Activated T-cell treated with anti-CD3 and anti-CD28 coated beads, Interleukin-2, amount 50 U/mL, for 1 hour (primary cell): Measurements from ENCODE around the gene BRAF.
A peak's percentile ranks its signal among the peaks of the same experiment; 100 is the strongest.
"Not testable (repeated sequence)": the region's sequence is repeated elsewhere in the genome, so short reads cannot be mapped to it uniquely, and the experiment has no call there.

Experiments used
- DNase-seq: peaks from one replicate; pipeline ENCODE4 v3.0.0-alpha.2; 2020

BRAF gene

GRCh38 chr7:140876519-140877248 is 48.0 kb downstream of the BRAF start:
- no peak for DNase-seq

- DNase-seq: no peak
These were observed 51.3 kb downstream of the BRAF start for GRCh38 chr7:140873434-140873833.

DNA sequence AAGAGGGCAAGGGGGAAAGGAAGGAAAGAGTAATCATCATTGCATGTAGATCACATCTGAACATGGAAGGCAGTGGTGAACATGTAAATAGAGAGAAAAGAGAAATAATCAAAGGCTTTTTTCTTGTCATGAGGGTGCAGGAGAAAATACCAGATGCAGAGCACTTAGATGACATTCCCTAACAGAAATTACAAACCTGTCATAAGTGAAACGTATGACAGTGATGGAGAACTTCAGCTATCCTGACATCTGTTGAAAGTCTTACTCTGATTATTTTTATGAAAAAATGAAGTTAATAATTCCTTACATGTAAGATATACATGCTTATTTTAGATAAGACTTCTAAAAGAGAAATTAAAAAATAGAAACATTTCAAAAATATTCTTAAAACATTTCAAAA is 54.7 kb downstream of the BRAF start:
- DNase-seq: no peak

- DNase-seq: no peak
These were observed 55.3 kb downstream of the BRAF start for GRCh38 chr7:140869430-140869829.

DNA sequence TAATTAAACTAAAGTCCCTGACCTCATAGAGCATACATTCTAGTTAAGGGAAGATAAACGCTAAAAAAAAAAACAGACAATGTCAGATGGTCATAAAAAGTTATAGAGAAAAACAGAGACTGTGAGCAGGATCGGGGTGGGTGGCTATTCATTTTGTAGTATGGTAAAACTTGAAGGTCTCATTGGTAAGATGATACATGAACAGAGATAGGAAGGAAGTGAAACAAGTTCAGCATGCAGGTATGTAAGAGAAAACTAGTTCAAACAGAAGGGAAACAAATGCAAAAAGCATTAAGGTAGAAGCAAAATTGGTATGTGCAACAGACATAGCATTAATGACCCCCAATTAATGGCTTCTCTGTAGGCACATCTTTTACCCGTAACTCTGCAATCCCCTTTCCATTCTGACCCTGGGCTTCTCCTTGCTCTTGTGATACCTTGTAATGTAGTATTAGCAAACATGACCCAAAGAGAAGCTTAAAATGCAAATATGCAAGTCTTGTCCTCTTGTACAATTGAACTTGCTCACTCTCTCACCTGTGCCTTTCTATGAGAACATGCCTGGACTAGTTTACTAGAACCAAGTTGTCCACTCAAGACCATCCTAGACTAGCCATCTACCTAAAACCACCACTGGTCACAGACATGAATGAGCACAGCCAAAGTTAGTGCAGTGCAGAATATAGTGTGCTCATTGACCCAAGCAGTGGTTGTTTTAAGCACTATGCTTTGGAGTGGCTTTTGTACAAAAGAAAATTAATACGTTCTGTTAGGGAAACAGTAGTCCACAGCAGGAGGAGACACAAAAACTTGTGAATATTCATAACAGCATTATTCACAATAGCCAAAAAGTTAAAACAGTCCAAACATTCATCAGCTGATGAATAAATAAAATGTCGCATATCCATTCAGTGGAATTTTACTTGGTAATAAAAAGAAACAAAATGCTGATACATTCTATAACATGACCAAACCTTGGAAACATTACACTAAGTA is 57.0 kb downstream of the BRAF start:
- no peak for DNase-seq

GRCh38 chr7:140866926-140867325 is 57.8 kb downstream of the BRAF start:
- DNase-seq: no peak

- no peak for DNase-seq
These were observed 60.0 kb downstream of the BRAF start for GRCh38 chr7:140864732-140865131.

DNA sequence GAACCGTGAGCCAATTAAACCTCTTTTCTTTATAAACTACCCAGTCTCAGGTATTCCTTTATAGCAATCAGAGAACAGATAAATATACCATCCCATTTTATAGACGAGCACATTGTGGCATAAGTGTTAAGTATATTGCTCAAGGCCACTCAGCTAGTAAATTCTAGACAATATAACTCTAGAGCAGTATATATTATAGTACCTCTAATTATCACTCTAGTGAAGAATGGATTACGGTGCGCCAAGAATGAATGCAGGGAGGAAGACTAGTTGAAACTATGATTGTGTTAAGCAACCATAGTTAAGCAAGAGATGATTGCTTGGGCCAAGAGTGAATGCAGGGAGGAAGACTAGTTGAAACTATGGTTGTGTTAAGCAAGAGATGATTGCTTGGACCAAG is 60.9 kb downstream of the BRAF start:
- DNase-seq: no peak

GRCh38 chr7:140863184-140863583 is 61.5 kb downstream of the BRAF start:
- DNase-seq: no peak

- DNase-seq: no peak
These were observed 67.7 kb downstream of the BRAF start for GRCh38 chr7:140857048-140857447.

- no peak for DNase-seq
These were observed 83.5 kb downstream of the BRAF start for GRCh38 chr7:140841166-140841715.

- DNase-seq: no peak
These were observed 93.0 kb downstream of the BRAF start for GRCh38 chr7:140831724-140832123.

DNA sequence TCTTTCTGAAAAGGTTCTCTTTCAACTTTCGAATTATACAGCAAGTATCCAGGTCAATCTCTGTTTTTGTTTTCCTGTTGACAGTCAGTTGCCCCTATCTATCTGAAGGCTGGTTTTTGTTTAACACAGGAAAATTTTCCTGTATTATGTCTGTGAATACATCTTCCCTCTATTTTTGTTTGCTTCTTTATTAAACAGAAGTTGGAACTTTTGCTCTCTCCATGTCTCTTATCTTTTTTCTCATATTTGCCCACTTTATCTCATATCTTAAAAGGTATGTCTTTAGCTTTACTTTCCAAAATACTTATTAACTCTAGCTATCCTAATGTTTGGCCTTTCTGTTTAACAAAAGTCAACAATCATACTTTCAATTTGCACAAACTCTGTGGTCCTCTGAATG is 95.0 kb downstream of the BRAF start:
- no peak for DNase-seq

GRCh38 chr7:140828741-140829140 is 96.0 kb downstream of the BRAF start:
- DNase-seq: no peak

- DNase-seq: not testable (repeated sequence)
These were observed 107.3 kb downstream of the BRAF start for GRCh38 chr7:140817383-140817782.

- peak; percentile 56 for DNase-seq
These were observed 113.7 kb downstream of the BRAF start for GRCh38 chr7:140810830-140811556.

DNA sequence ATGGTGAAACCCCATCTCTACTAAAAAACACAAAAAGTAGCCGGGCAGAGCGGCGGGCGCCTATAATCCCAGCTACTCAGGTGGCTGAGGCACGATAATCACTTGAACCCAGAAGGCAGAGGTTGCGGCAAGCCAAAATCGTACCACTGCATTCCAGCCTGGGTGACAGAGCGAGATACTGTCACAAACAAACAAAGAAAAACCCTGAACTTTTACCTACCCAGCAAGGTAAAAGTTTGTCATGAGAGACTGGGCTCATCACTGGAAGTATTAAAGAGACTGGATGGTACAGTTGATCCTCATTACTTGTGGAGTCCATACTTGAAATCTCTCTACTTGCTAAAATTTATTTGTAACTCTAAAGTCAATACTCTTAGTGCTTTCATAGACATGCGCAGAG is 114.3 kb downstream of the BRAF start:
- DNase-seq: no peak

DNA sequence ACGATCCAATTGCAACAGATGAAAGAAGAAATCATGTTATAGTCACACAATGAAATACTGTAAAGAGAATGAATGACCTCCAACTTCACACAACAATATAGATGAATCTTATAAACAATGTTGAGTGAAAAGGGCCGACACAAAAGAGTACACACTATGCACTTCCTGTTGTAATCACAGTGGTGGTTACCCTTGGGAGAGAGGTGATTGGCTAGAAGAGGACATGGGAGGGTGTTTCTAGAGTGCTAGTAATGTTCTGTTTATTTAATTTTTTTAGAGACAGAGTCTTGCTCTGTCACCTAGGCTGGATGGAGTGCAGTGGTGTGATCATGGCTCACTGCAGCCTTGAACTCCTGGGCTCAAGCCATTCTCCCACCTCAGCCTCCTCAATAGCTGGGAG is 145.8 kb downstream of the BRAF start:
- DNase-seq: no peak

DNA sequence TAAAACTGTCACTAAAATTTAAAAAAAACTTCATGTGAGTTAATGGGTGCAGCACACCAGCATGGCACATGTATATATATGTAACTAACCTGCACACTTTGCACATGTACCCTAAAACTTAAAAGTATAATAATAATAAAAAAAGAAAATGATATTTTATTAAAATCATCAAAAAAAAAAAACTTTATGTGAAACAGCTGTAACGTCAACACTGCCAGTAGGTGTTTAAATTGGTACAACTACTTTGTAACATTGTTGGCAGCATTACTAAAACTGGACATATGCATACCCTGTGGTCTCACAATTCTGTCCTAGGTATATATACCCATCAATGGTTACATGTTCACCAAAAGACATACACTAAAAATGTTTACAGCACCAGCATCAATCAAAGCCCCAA is 146.2 kb downstream of the BRAF start:
- no peak for DNase-seq

GRCh38 chr7:140774371-140774770 is 150.4 kb downstream of the BRAF start:
- DNase-seq: no peak

DNA sequence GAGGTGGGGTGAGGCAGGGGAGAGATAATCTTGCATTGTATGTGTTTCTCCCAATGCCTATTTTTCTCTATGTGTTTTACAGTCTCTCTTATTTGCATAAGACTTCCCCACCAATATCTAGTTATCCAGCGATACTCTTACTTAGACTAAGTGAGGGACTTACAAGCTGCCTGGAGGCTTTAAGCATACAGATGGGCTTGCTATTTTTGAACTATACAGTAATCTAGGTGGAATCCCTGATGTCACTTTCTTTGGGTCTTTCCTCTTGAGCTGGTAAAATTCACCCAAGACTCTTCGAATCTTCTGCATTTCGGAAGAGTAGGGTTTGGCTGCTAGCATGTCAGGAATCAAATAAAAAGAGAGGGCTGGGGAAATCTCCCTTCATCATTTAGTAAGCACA is 151.6 kb downstream of the BRAF start:
- DNase-seq: no peak

DNA sequence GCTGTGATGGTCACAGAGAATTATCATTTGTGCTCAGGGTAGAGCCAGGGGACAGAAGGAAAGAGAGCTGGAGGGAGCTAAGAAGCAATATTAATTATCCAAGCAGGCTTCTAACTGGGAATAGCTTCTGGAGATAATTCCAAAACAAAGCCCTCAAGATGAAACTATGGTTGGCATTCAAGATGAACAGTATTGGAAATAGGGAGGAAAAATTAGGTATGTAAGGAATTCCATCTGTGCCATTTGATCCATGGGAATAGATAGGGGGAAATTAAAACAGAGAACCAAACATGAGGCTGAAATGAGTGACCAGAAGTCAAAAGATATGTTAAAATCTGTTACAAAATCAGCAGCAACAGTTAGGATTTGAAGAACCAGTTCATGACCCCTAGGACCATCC is 152.9 kb downstream of the BRAF start:
- DNase-seq: no peak

DNA sequence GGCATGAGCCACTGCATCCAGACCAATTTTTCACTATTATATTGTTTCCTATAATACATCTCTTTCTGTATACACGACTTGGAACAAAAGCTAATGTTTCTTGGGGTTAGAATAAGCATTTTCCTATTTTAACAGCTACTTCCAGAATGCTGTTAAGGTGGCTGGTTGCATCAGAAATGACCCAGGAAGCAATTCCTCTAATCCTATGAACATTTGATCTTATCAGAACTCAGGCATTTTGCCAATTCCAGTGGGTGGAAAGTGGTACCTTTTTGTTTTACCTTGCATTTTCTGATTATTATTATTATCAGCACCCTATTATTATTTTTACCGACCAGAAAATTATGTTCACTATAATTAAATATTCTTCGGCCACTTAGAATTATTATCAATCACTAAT is 154.9 kb downstream of the BRAF start:
- DNase-seq: no peak
